Ovary (tissue), 10 donors: Measurements from ENCODE around the gene CELF4. TPM values are rescaled to one million over a fixed set of nuclear protein-coding genes. Genes with fewer than 3 reads are reported as not detected.

ENCODE experiments used
- DNase-seq, 5 donors: peaks; one replicate each; pipeline ENCODE4 v3.0.0-alpha.2; 2019 to 2020
- H3K27ac ChIP-seq, 2 donors: fragments of 200-600 bp; one replicate each; pipeline versions ENCODE4 v1.5.1 to v1.8.0; 2019 to 2022
- H3K27me3 ChIP-seq: fragments of 200-600 bp; one replicate; pipeline ENCODE4 v1.8.0; 2022
- H3K36me3 ChIP-seq: fragments of 200-600 bp; sonication (generic); one replicate; pipeline ENCODE4 v1.5.1; 2019
- H3K4me1 ChIP-seq: one replicate; pipeline ENCODE4 v1.8.1; 2013; ENCODE audit warnings: mild to moderate bottlenecking, moderate library complexity; ENCODE audit not compliant: insufficient read depth
- H3K4me3 ChIP-seq: fragments of 200-600 bp; sonication (generic); one replicate; pipeline ENCODE4 v1.5.1; 2017
- H3K9me3 ChIP-seq, 2 donors: fragments of 200-600 bp in 1 of 2; sonication (generic) in 1 of 2; one replicate each; pipeline versions ENCODE4 v1.5.1 to v1.8.1; 2013 to 2019; ENCODE audit warnings: mild to moderate bottlenecking in 1 of 2, moderate library complexity in 1 of 2
- CTCF ChIP-seq, 3 donors: fragments of 450-650 bp in 2 of 3; fragments of 200-600 bp in 1 of 3; IDR thresholded peaks; one replicate each; pipeline versions ENCODE4 v1.5.1 to v1.8.0; 2016 to 2022; ENCODE audit warnings: antibody characterized with exemption in 3 of 3, mild to moderate bottlenecking in 1 of 3
- EP300 ChIP-seq: sonication (generic); formaldehyde crosslinking; IDR thresholded peaks from one replicate; pipeline ENCODE4 v1.6.1; 2017; ENCODE audit warnings: antibody characterized with exemption
- POLR2A ChIP-seq: fragments of 450-650 bp; IDR thresholded peaks from one replicate; pipeline ENCODE4 v1.6.1; 2017; ENCODE audit warnings: antibody characterized with exemption, mild to moderate bottlenecking, moderate library complexity
- WGBS, 3 donors: extraction: QIAGEN DNeasy Blood & Tissue Kit in 1 of 3; methylation state at CpG; one replicate each; pipeline versions ENCODE4 v1.1.5 to v1.1.7; 2013 to 2017; 5-methylcytosine and 5-hydroxymethylcytosine counted together
- intact Hi-C, 4 donors: fragments of 100-400 bp; cut with DNase I; formaldehyde crosslinking; loops; one replicate each; pipeline versions ENCODE4 v1.11.0 to v1.15.1; 2022 to 2023
- long read RNA-seq, 3 donors: library from polyadenylated mRNA in 2 of 3; unstranded in 2 of 3; transcript quantifications; one replicate each; pipeline ENCODE4 v2.0.0 and lab custom pipeline, GENCODE V29; 2021 to 2026
- polyA plus RNA-seq, 2 donors: library from polyadenylated mRNA; stranded (reverse); fragments of 200-250 nt in 1 of 2; fragments of 350-450 nt in 1 of 2; fragmentation: Illumina TruSeq in 1 of 2; extraction: RNeasy Lipid Tissue Mini Kit (QIAGEN cat#74804) in 1 of 2; gene quantifications; one replicate each; pipeline ENCODE4 v1.2.3, GENCODE V29; 2013 to 2014
- total RNA-seq, 7 donors: library from RNA; depleted of rRNA in 2 of 7; stranded (reverse); fragments of >200 nt in 2 of 7; fragmentation: NEBNext Ultra II Directional in 3 of 7; extraction: Animal tissue kit (Norgen Biotek cat#: 25700) in 3 of 7; gene quantifications; one replicate each; pipeline versions ENCODE4 v1.1.0 to v1.2.4, GENCODE V29; 2016 to 2023
- donor health status: DM: no; HTN: no; CAD: no; lungs with moderate emphysema.
- donor health status: DM: no; HTN: no; CAD: no.
- donor health status: Bipolar disorder and iron deficiency.
- donor health status: DM: yes; HTN: yes; CAD: no.
- donor health status: DM: no; HTN: no; CAD: no.
- donor health status: DM: yes; HTN: yes; CAD: no.

CELF4 gene
- 1 to 10 TPM in 5 of 7 donors, under 1 TPM in 1, not detected in 1; 1.00 to 1.6 (median 1.1) TPM for total RNA-seq
- under 1 TPM; 0.15 to 0.20 TPM for polyA plus RNA-seq
- long read RNA-seq, donor 1, partial matches to known transcripts, result 0 of 2 reads
- long read RNA-seq, donor 1, other reads (novel, unspliced or antisense), result 2 of 2 reads
- long read RNA-seq, donor 2, partial matches to known transcripts, result 0 of 1 reads
- long read RNA-seq, donor 2, other reads (novel, unspliced or antisense), result 0 of 1 reads
- long read RNA-seq, donor 3, partial matches to known transcripts, result 4 of 6 reads
- long read RNA-seq, donor 3, other reads (novel, unspliced or antisense), result 2 of 6 reads

DNA sequence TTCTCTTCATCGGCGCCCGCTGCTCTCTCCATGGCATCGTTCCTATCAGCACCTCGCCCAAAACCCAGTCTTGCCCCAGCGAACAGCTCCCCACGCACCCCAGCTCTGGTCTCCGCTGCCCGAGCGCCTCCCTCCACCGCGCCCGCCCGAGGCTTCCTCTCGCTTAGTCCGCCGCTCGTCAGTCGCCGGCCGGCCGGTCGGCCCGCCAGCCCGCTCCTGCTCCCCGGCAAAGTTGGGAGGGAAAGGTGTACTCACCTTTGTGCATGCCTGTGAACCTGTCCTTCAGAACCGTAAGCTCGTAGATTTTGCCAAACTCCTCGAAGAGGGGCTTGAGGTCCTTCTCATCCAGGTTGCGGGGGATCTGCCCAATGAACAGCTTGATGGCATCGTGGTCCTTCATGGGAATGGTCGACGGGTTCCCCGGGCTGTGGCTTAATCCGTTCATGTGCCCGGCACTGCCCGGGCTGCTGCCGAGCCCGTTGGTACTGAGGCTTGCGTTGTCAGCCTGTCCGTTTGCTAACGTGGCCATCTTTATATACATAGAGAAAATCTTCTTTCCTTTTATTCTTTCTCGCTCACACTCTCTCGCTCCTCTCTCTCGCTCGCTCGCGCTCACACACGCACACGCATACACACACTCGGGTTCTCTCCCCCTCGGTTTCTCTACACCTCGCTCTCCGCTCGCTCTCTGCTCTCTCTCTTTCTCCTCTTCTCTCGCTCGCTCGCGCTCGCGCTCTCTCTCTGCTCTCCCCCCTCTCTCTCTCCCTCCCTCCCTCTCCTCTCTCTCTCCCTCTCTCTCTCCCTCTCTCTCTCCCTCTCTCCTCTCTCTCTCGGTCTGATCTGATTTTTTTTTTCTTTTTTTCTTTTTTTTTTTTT is at the start of gene CELF4:
Gene CELF4 (minus strand): TSS at position 698 of the 876 bp plus-strand sequence.
- 1% methylated on average over 62 of the region's 62 CpGs for whole genome bisulfite sequencing, 3 donors
- no peaks in the 10 kb centered on the region for H3K27me3 ChIP-seq
- intact Hi-C loops, result no loop called here
- H3K4me1 ChIP-seq, result peaks cover 12% of the 10 kb centered on the region
- TF ChIP-seq EP300, result no peak
- TF ChIP-seq POLR2A, result no peak
- TF ChIP-seq CTCF (IDR thresholded peaks at IDR 0.05), result no peak
- no peak within 1 kb of the TSS for H3K27ac ChIP-seq
- DNase-seq, result no peak
- no peaks in the 10 kb centered on the region for H3K36me3 ChIP-seq
- H3K4me3 ChIP-seq, result peak within 1 kb of the TSS; percentile 33
- H3K9me3 ChIP-seq, result no peaks in the 10 kb centered on the region

- Histone ChIP-seq H3K4me1 (no peaks in the 10 kb centered on the region), H3K27ac (no peak overlapping the region), H3K36me3 (no peaks in the 10 kb centered on the region), H3K4me3 (no peak overlapping the region), H3K9me3 (no peaks in the 10 kb centered on the region), H3K27me3 (no peaks in the 10 kb centered on the region)
- DNase-seq, result no peak
- TF ChIP-seq EP300, result no peak
- no peak for TF ChIP-seq CTCF (IDR thresholded peaks at IDR 0.05)
- TF ChIP-seq POLR2A, result no peak
- intact Hi-C loops, result no loop called here
- 43 to 56% (median 48%) methylated on average over 1 of the region's 1 CpG for WGBS, 3 donors
These were observed 47.6 kb upstream of the CELF4 start for GRCh38 chr18:37613253-37613565.

GRCh38 chr18:37612524-37613252 is 47.1 kb upstream of the CELF4 start:
- Histone ChIP-seq H3K4me1 (no peaks in the 10 kb centered on the region), H3K27ac (no peak overlapping the region), H3K36me3 (no peaks in the 10 kb centered on the region), H3K27me3 (no peaks in the 10 kb centered on the region), H3K4me3 (no peak overlapping the region), H3K9me3 (no peaks in the 10 kb centered on the region)
- no peak for TF ChIP-seq POLR2A
- TF ChIP-seq CTCF (IDR thresholded peaks at IDR 0.05), result no peak
- TF ChIP-seq EP300, result no peak
- intact Hi-C loops, result no loop called here
- no peak for DNase-seq
- WGBS, 3 donors, result 28 to 38% (median 33%) methylated on average over 5 of the region's 5 CpGs

- intact Hi-C loops, result no loop called here
- Histone ChIP-seq H3K4me1 (no peaks in the 10 kb centered on the region), H3K27me3 (no peaks in the 10 kb centered on the region), H3K27ac (no peak overlapping the region), H3K4me3 (no peak overlapping the region), H3K9me3 (no peaks in the 10 kb centered on the region), H3K36me3 (no peaks in the 10 kb centered on the region)
- no peak for DNase-seq
- TF ChIP-seq CTCF (IDR thresholded peaks at IDR 0.05) (no peak), POLR2A (no peak), EP300 (no peak)
- WGBS, 3 donors, result 82 to 87% (median 86%) methylated on average over 5 of the region's 5 CpGs
These were observed 46.1 kb upstream of the CELF4 start for GRCh38 chr18:37611614-37612279.
